ENCODE measurements around the gene NHLRC4.

The NHLRC4 gene

GRCh38 chr16:549544-550263, 17.1 kb upstream of the NHLRC4 start:
- peak; percentile 6; the same call in 1 of the 2 replicates for TF ChIP-seq CTCF (IDR thresholded peaks at IDR 0.05; ENCODE audit: borderline replicate concordance, insufficient read depth, low read depth, low read length)
- H3K4me3 ChIP-seq (ENCODE audit: low read depth, low read length) = no peak overlapping the region

GRCh38 chr16:551210-551609, 15.6 kb upstream of the NHLRC4 start:
- no peak for TF ChIP-seq CTCF (IDR thresholded peaks at IDR 0.05; ENCODE audit: borderline replicate concordance, insufficient read depth, low read depth, low read length)

GRCh38 chr16:552171-552570, 14.6 kb upstream of the NHLRC4 start:
- no peak for TF ChIP-seq CTCF (IDR thresholded peaks at IDR 0.05; ENCODE audit: borderline replicate concordance, insufficient read depth, low read depth, low read length)
- no peak overlapping the region for H3K4me3 ChIP-seq (ENCODE audit: low read depth, low read length)

More at GRCh38 chr16:551210-551609, 15.6 kb upstream of the NHLRC4 start:
- no peak overlapping the region for H3K4me3 ChIP-seq (ENCODE audit: low read depth, low read length)

GRCh38 chr16:553601-554296, 13.1 kb upstream of the NHLRC4 start:
- no peak for TF ChIP-seq CTCF (IDR thresholded peaks at IDR 0.05; ENCODE audit: borderline replicate concordance, insufficient read depth, low read depth, low read length)
- H3K4me3 ChIP-seq (ENCODE audit: low read depth, low read length) = no peak overlapping the region

GRCh38 chr16:554297-554621, 12.5 kb upstream of the NHLRC4 start:
- TF ChIP-seq CTCF (IDR thresholded peaks at IDR 0.05; ENCODE audit: borderline replicate concordance, insufficient read depth, low read depth, low read length) = no peak
- H3K4me3 ChIP-seq (ENCODE audit: low read depth, low read length) = no peak overlapping the region

- no peak overlapping the region for H3K4me3 ChIP-seq (ENCODE audit: low read depth, low read length)
- TF ChIP-seq CTCF (IDR thresholded peaks at IDR 0.05; ENCODE audit: borderline replicate concordance, insufficient read depth, low read depth, low read length) = no peak
Measured at GRCh38 chr16:554640-555365, 12.0 kb upstream of the NHLRC4 start.

Measured in GM12875 (cell line).